ENCODE results near the gene HMG20B.
A peak's percentile ranks its signal among the peaks of the same experiment; 100 is the strongest.
"Not testable (repeated sequence)": the region's sequence is repeated elsewhere in the genome, so short reads cannot be mapped to it uniquely, and the experiment has no call there.

The HMG20B gene

DNA sequence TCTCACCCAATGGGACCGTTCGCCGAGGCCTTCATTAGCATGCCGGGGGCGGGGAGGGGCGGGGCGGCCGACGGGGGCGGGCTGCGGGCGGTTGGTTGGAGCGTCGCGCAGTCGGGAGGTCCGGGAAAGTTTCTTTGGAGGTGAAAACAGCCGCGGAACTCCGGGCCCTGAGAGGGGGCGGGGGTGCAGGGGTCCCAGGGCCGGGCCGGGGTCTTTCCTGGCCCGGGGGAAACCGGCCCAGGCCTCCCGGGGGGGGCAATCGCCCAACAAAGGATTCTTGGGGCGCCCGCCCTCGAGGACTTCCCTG lies at the start of gene HMG20B:
TSS of gene HMG20B (plus strand) at position 90 of the 307 bp plus-strand sequence. CDS start 366 bp downstream, outside the sequence.
- no peak for DNase-seq (ENCODE audit: low read depth, low spot score)
- peak within 1 kb of the TSS; percentile 56 for H3K27ac ChIP-seq

DNA sequence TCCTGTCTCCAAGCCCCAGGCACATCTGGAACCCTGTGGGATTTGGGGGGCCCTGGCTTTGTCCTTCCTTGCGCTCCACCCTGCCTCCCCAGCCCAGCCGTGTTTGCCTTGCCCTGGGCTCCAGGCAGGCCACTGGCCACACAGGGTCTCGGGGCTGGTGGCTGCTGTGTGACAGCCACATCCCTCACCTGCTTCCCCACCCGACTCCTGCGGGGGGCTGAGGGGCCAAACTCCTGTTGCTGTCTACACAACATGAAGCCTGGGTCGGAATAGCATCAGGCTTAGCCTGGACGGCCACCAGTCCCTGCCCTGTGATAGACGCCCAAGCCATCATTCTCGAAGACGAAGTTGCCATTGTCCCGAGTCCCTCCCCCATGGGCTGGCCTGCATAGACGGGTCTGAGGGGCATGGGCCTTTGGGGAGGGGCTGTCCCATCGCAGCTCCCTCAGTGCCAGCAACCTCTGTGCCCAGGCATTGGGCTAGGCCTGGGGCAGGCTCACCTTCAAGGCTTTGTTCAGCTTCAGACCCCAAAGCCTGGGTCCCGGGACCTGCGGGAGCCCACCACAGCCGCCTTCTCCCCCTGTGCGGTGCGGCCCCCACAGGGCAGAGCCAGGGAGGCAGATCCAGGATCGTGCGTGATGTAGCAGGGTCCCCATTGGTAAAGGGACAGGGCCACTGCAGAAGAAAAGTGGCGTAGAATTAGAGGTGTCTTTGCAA lies 49.2 kb upstream of the HMG20B start:
- DNase-seq (ENCODE audit: low read depth, low spot score) = no peak

DNA sequence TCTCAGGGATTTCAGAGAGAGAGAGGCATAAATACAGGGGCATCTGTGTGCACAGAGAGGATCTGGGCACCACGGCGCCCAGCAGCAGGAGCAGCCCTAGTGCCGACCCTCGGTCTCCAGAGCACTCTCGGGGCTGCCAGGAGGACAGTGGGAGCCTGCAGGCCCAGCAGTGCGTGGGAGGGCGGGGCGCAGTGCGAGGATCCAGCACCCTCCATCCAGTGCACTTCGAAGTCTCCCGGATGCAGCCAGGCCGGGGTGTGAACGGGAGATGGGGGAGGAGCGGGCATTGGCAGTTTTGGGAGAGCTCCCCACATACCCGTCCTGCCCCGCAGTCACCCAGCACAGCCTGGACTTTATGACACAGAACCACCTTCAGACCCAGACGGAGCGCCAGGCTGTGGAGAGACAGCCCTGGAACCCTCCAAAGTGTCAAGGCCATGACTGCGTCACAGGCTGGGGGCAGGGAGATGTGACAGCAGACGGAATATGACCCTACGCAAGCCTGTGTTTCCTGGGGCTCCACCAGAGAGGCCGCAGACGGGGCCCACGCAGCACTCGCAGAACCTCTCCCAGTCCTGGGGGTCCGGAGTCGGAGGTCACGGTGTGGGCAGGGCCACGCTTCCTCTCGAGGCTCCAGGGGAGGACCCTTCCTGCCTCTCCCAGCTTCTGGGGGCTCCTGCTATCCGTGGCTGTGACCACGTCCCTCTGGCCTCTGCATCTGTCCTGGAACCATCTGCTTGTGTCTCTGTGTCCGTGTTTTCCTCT lies 48.5 kb upstream of the HMG20B start:
- no peak overlapping the region for H3K27ac ChIP-seq
- DNase-seq (ENCODE audit: low read depth, low spot score) = no peak

More for the DNA sequence above, 49.2 kb upstream of the HMG20B start:
- no peak overlapping the region for H3K27ac ChIP-seq

DNA sequence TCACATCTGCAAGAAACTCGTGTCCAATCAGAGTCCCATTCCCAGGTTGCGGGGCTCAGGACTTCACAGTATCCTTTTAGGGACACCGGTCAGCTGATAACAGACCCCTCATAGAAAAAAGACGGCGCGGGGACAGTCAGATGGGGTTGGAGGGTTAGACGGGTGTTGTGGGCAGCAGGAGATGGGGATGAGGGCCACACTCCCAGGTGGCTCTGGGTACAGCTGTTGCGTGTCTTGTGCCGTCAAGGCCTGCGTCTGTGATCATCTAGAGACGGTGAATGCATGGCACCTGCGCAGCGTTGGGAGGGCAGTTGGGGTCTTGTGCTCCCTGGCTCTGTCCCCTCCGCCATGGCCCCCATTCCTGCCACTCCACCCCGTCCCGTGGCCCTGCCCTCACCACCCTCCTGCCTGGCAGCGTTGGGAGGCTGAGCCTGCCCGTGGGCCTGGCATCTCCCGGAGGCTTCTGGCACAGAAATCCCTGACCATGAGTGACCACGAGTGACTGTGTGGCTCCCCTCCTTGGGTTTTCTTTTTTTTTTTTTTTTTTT lies 47.8 kb upstream of the HMG20B start:
- DNase-seq (ENCODE audit: low read depth, low spot score) = no peak
- no peak overlapping the region for H3K27ac ChIP-seq

DNA sequence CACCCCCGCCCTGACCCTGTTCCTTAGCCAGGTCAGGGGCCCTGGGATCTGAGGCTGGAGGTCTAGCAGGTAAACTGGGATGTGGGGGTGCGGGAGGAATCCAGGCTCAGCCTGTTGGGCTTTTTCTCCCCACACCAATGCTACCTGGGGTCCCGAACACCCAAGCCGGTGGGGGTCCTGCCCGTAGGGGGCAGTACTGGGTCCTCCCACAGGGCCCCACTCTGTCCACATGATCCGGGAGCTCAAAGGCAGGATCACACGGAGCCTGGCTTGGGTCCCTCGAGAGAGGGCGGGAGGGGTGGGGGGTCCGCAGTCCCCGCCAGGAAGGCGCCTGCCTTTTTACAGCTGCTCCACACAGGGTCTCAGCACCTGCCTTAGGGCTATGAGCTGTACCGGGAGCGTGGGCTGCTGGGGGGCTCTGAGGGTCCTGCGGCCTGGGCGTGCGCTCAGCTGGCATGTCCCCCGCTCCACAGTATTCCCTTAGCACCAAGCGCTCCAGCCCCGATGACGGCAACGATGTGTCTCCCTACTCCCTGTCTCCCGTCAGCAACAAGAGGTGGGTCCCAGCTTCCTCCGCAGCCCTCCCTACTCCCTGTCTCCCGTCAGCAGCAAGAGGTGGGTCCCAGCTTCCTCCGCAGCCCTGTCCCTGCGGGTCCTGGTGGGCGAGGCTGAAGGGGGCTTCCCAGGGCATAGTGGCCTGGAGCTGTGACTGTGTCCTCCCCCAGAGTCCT lies 46.1 kb upstream of the HMG20B start:
- no peak for DNase-seq (ENCODE audit: low read depth, low spot score)
- H3K27ac ChIP-seq = no peak overlapping the region

DNA sequence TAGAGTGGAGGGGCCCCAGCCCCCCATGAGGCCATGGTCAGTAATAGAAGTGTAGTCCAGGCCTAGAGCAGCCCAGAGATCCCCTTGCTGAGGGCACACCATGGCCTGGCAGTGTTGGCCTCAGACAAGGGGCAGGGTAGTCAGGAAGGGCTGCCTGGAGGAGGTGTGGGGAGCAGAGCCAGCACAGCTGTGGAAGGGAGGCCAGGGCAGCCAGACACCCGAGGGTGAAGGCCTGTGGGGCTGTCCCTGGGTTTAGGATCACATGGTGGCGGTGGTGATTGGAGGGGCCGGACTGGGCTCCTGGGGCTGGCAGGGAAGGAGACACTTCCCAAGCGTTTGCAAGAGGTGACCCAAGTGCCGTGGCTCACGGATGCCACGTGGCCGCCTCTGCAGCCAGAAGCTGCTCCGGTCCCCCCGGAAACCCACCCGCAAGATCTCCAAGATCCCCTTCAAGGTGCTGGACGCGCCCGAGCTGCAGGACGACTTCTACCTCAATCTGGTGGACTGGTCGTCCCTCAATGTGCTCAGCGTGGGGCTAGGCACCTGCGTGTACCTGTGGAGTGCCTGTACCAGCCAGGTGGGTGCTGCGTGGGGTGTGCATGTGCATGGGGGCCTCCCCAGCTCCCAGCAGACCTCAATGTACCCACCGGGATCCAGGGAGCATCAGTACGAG lies 45.4 kb upstream of the HMG20B start:
- H3K27ac ChIP-seq = no peak overlapping the region
- no peak for DNase-seq (ENCODE audit: low read depth, low spot score)

DNA sequence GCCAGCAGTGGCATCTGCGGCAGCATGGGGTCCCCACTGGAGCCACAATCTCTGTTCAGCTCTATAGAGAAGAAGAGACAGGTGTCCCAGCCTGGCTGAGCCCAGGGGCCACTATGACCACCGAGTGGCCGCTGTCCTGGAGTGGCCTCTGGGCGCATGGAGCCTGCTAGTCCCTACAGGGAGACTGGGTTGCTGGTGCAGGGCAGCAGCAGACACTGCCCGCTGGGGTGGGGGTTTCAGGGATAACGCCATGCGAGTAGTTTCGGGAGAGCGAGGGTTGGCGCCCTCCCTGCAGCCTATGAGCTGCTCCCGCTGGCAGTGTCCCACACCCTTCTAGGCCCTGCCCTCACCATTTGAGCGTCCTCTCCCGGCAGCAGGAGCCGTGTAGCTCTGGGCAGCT lies 44.7 kb upstream of the HMG20B start:
- no peak for DNase-seq (ENCODE audit: low read depth, low spot score)

DNA sequence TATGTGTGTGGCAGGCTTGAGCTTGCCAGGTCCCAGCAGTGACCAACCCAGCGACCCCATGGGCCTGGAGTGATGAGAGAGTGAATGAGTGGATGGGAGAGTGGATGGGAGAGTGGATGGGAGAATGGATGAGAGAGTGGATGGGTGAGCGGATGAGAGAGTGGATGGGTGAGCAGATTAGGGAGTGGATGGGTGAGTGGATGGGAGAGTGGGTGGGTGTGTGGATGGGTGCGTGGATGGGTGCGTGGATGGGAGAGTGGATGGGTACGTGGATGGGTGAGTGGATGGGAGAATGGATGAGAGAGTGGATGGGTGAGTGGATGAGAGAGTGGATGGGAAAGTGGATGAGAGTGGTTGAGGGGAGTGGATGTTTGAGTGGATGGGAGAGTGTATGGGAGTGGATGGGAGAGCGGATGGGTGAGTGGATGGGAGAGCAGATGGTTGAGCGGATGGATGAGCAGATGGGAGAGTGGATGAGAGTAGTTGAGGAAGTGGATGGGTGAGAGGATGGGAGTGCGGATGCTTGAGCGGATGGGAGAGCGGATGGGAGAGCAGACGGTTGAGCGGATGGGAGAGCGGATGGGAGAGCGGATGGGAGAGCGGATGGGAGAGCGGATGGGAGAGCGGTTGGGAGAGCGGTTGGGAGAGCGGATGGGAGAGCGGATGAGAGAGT lies 44.1 kb upstream of the HMG20B start:
- DNase-seq (ENCODE audit: low read depth, low spot score) = no peak
- no peak overlapping the region for H3K27ac ChIP-seq

More for the DNA sequence above, 44.7 kb upstream of the HMG20B start:
- no peak overlapping the region for H3K27ac ChIP-seq

DNA sequence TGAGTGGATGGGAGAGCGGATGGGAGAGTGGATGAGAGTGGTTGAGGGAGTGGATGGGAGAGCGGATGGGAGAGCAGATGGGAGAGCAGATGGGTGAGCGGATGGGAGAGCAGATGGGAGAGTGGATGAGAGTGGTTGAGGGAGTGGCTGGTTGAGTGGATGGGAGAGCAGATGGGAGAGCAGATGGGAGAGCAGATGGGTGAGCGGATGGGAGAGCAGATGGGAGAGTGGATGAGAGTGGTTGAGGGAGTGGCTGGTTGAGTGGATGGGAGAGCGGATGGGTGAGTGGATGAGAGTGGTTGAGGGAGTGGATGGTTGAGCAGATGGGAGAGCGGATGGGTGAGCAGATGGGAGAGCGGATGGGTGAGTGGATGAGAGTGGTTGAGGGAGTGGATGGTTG lies 43.4 kb upstream of the HMG20B start:
- not testable (repeated sequence) for DNase-seq (ENCODE audit: low read depth, low spot score); H3K27ac ChIP-seq

DNA sequence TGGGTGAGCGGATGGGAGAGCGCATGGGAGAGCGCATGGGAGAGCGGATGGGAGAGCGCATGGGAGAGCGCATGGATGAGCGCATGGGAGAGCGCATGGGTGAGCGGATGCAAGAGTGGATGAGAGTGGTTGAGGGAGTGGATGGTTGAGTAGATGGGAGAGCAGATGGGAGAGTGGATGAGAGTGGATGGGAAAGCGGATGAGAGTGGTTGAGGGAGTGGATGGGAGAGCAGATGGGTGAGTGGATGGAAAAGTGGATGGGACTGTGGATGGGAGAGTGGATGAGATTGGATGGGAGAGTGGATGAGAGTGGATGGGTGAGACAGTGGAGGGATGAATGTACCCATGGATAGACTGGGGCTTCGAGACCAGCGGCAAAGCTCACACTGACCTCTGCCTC lies 42.4 kb upstream of the HMG20B start:
- H3K27ac ChIP-seq = no peak overlapping the region
- DNase-seq (ENCODE audit: low read depth, low spot score) = no peak

DNA sequence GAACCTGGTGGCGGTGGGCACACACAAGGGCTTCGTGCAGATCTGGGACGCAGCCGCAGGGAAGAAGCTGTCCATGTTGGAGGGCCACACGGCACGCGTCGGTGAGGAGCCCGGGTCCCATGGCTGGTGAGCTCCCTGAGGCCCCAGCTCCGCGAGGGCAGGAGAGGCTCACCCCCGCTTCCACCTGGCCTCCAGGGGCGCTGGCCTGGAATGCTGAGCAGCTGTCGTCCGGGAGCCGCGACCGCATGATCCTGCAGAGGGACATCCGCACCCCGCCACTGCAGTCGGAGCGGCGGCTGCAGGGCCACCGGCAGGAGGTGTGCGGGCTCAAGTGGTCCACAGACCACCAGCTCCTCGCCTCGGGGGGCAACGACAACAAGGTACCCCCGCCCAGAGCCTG lies 41.0 kb upstream of the HMG20B start:
- DNase-seq (ENCODE audit: low read depth, low spot score) = no peak
- no peak overlapping the region for H3K27ac ChIP-seq

DNA sequence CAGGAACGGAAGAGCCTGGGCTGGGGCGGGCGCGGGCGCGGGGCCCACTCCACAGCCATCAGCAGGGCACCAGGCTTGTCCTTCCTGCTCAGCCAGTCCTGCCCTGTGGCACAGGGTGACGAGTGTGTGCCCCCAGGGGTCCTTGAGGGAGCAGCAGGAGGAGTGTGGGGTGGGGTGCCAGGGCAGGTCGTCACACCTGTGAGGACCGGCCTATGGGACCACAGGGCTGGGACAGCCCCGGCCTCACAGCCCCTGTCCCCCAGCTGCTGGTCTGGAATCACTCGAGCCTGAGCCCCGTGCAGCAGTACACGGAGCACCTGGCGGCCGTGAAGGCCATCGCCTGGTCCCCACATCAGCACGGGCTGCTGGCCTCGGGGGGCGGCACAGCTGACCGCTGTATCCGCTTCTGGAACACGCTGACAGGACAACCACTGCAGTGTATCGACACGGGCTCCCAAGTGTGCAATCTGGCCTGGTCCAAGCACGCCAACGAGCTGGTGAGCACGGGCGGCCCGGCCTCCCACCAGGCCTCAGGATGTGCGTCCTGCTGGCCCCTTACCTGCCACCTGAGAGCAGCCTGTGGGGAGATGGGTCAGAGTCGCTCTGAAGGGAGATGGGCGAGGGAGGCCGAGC lies 40.5 kb upstream of the HMG20B start:
- no peak overlapping the region for H3K27ac ChIP-seq
- DNase-seq (ENCODE audit: low read depth, low spot score) = no peak

DNA sequence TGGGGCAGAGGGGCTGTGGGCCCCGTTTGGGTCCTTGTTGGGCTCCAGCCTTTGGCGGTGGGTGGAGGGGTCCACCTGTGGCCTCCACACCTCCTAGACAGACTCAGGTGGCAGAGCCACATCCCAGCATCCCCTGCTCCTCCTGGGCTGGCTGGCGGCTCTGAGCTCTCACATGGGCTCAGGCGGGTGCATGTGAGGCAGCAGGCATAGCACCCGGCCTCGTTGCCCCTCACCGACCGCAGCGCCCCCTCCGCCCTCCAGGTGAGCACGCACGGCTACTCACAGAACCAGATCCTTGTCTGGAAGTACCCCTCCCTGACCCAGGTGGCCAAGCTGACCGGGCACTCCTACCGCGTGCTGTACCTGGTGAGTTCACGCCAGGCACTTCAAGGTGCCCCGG lies 39.7 kb upstream of the HMG20B start:
- DNase-seq (ENCODE audit: low read depth, low spot score) = no peak
- H3K27ac ChIP-seq = no peak overlapping the region

DNA sequence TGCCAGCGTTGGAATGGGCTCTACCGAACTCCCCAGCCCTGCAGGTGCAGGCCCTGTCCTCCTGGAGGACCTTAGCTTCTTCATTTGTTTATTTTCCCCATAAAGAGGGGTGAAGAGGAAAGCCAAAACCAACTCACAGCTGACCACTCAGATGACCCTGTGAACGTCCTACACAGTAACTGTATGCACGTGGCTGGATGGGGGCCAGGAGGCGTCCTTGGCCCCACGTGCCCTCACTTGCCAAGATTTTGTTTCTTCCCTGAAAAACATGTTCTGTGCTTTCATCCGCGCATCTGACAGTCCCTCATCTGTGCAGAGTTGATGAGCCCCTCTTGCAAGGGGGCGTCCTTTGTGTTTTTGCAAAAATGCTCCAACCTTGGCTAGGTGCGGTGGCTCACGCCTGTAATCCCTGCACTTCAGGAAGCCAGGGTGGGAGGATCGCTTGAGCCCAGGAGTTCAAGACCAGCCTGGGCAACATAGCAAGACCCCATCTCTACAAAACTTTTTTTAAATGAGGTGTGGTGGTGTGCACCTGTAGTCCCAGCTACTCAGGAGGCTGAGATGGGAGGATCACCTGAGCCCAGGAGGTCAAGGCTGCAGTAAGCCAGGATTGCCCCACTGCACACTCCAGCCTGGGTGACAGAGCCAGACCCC lies 39.1 kb upstream of the HMG20B start:
- DNase-seq (ENCODE audit: low read depth, low spot score) = no peak
- H3K27ac ChIP-seq = no peak overlapping the region

DNA sequence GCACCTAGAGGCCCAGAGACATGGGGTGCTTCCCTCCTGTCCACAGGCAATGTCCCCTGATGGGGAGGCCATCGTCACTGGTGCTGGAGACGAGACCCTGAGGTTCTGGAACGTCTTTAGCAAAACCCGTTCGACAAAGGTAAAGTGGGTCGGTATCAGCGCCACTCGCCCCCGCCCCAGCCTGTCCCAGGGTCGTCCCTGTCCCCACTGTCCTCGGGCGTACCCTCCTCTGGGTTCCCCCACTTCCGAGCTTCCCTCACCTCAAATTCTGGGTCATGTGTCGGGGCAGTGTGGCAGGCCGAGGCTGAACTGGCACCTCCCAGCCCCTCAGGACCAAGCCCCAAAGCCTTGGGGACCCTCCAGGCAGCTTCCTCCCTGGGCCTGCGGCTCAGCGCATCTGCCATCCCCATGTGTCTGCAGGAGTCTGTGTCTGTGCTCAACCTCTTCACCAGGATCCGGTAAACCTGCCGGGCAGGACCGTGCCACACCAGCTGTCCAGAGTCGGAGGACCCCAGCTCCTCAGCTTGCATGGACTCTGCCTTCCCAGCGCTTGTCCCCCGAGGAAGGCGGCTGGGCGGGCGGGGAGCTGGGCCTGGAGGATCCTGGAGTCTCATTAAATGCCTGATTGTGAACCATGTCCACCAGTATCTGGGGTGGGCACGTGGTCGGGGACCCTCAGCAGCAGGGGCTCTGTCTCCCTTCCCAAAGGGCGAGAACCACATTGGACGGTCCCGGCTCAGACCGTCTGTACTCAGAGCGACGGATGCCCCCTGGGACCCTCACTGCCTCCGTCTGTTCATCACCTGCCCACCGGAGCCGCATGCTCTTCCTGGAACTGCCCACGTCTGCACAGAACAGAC lies 38.1 kb upstream of the HMG20B start:
- DNase-seq (ENCODE audit: low read depth, low spot score) = no peak
- no peak overlapping the region for H3K27ac ChIP-seq

DNA sequence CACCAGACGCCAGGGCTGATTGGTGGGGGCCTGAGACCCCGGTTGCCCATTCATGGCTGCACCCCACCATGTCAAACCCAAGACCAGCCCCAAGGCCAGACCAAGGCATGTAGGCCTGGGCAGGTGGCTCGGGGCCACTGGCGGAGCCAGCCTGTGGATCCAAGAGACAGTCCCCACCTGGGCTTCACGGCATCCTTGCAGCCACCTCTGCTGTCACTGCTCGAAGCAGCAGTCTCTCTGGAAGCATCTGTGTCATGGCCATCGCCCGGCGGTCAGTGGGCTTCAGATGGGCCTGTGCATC lies 37.6 kb upstream of the HMG20B start:
- DNase-seq (ENCODE audit: low read depth, low spot score) = no peak
- no peak overlapping the region for H3K27ac ChIP-seq

DNA sequence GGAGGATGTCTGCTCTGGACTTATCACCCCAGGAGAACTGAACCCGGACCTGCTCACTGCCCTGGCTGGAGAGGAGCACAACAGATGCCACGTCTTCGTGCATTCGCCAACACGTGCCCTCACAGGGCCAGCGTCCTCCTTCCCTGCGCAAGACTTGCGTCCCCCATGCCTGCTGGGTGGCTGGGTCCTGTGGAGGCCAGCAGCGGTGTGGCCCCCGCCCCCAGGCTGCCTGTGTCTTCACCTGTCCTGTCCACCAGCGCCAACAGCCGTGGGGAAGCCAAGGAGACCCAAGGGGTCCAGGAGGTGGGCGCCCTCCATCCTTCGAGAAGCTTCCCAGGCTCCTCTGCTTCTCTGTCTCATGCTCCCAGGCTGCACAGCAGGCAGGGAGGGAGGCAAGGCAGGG lies 37.2 kb upstream of the HMG20B start:
- DNase-seq (ENCODE audit: low read depth, low spot score) = no peak
- H3K27ac ChIP-seq = no peak overlapping the region

DNA sequence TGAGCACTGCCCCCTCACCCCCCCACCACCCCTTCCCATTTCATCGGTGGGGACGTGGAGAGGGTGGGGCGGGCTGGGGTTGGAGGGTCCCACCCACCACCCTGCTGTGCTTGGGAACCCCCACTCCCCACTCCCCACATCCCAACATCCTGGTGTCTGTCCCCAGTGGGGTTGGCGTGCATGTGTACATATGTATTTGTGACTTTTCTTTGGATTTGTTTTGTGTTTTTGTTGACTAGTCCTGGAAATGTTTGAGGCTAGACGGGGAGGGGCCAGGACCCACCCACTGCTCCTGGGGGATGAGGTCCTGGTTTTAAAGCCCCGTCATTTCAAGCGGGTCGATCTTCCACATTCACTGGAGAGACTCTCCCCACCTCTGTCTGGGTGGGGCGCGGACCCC lies 36.8 kb upstream of the HMG20B start:
- no peak for DNase-seq (ENCODE audit: low read depth, low spot score)
- H3K27ac ChIP-seq = no peak overlapping the region
